AG10803 (cell line): ENCODE measurements around the gene TRIOBP.
"Not testable (repeated sequence)": the region's sequence is repeated elsewhere in the genome, so short reads cannot be mapped to it uniquely, and the experiment has no call there.

Source experiments
- DNase-seq: peaks from one replicate; pipeline ENCODE4 v3.0.0; 2010; ENCODE audit warnings: low read depth
- H3K4me3 ChIP-seq: 2 replicates; pipeline ENCODE4 v1.5.1; 2011; ENCODE audit warnings: mild to moderate bottlenecking, low read length, control low read depth
- CTCF ChIP-seq: conservative IDR thresholded peaks from 2 replicates; pipeline ENCODE4 v1.5.1; 2011; ENCODE audit warnings: mild to moderate bottlenecking, low read length, control low read depth, inconsistent platforms

Gene TRIOBP

GRCh38 chr22:37796079-37796478, 99.2 kb downstream of the TRIOBP start:
- no peak overlapping the region for H3K4me3 ChIP-seq
- TF ChIP-seq CTCF: no peak
- DNase-seq: no peak

- not testable (repeated sequence) for H3K4me3 ChIP-seq
Observed at GRCh38 chr22:37797259-37797658, 100.4 kb downstream of the TRIOBP start.

GRCh38 chr22:37797874-37798500, 101.1 kb downstream of the TRIOBP start:
- DNase-seq: no peak
- no peak for TF ChIP-seq CTCF
- H3K4me3 ChIP-seq: no peak overlapping the region

More at GRCh38 chr22:37797259-37797658, 100.4 kb downstream of the TRIOBP start:
- not testable (repeated sequence) for DNase-seq

- not testable (repeated sequence) for DNase-seq, H3K4me3 ChIP-seq
Observed at GRCh38 chr22:37799979-37800378, 103.1 kb downstream of the TRIOBP start.

GRCh38 chr22:37801946-37802309, 105.1 kb downstream of the TRIOBP start:
- peak overlapping the region; percentile 61 for H3K4me3 ChIP-seq
- no peak for TF ChIP-seq CTCF
- DNase-seq: no peak

GRCh38 chr22:37802310-37803194, 105.7 kb downstream of the TRIOBP start:
- TF ChIP-seq CTCF: no peak
- peak overlapping the region; percentile 61 for H3K4me3 ChIP-seq
- DNase-seq: peak; percentile 42

- no peak for TF ChIP-seq CTCF
- H3K4me3 ChIP-seq: no peak overlapping the region
- DNase-seq: no peak
Observed at GRCh38 chr22:37803195-37803638, 106.4 kb downstream of the TRIOBP start.
